GM19324 (cell line): ENCODE measurements around the gene DDOST.
"Not testable (repeated sequence)": the region's sequence is repeated elsewhere in the genome, so short reads cannot be mapped to it uniquely, and the experiment has no call there.

Experiments used
- ATAC-seq: cut with Tn5 transposase; IDR thresholded peaks from one replicate; pipeline ENCODE4 v1.9.1; 2021; ENCODE audit warnings: mild to moderate bottlenecking, moderate library complexity; ENCODE audit not compliant: unreplicated experiment, low FRiP score

The DDOST gene

GRCh38 chr1:20626524-20626923, 34.6 kb downstream of the DDOST start:
- ATAC-seq: no peak

- no peak for ATAC-seq
Measured at GRCh38 chr1:20626098-20626427, 35.1 kb downstream of the DDOST start.

GRCh38 chr1:20625176-20626097, 35.7 kb downstream of the DDOST start:
- ATAC-seq: no peak

GRCh38 chr1:20624709-20625108, 36.5 kb downstream of the DDOST start:
- ATAC-seq: no peak

- no peak for ATAC-seq
Measured at GRCh38 chr1:20621012-20621411, 40.2 kb downstream of the DDOST start.

GRCh38 chr1:20619999-20620398, 41.2 kb downstream of the DDOST start:
- ATAC-seq: no peak

- ATAC-seq: no peak
Measured at GRCh38 chr1:20618550-20618949, 42.6 kb downstream of the DDOST start.

- ATAC-seq: no peak
Measured at GRCh38 chr1:20616847-20617487, 44.2 kb downstream of the DDOST start.

- no peak for ATAC-seq
Measured at GRCh38 chr1:20615946-20616846, 45.0 kb downstream of the DDOST start.

- ATAC-seq: no peak
Measured at GRCh38 chr1:20614131-20614579, 47.0 kb downstream of the DDOST start.

- ATAC-seq: no peak
Measured at GRCh38 chr1:20612221-20612746, 48.9 kb downstream of the DDOST start.

GRCh38 chr1:20611652-20612051, 49.5 kb downstream of the DDOST start:
- ATAC-seq: no peak

GRCh38 chr1:20610970-20611369, 50.2 kb downstream of the DDOST start:
- no peak for ATAC-seq

GRCh38 chr1:20609541-20609940, 51.6 kb downstream of the DDOST start:
- no peak for ATAC-seq

GRCh38 chr1:20606801-20607570, 54.2 kb downstream of the DDOST start:
- ATAC-seq: not testable (repeated sequence)

- ATAC-seq: no peak
Measured at GRCh38 chr1:20604678-20605077, 56.5 kb downstream of the DDOST start.

GRCh38 chr1:20603504-20604464, 57.4 kb downstream of the DDOST start:
- ATAC-seq: no peak

- no peak for ATAC-seq
Measured at GRCh38 chr1:20602851-20603450, 58.2 kb downstream of the DDOST start.
